Nephron (organoid): Measurements from ENCODE around the gene GMDS.

Source experiments
- H3K27ac Mint-ChIP-seq, 3 experiments: 2 replicates each; pipeline ENCODE4 v1.8.0; 2020; ENCODE audit warnings: mixed read lengths in 3 of 3, mild to moderate bottlenecking in 2 of 3, moderate library complexity in 1 of 3
- H3K27me3 Mint-ChIP-seq: 2 replicates; pipeline ENCODE4 v1.8.0; 2021; ENCODE audit warnings: low read depth, mild to moderate bottlenecking, moderate library complexity, mixed read lengths
- H3K36me3 Mint-ChIP-seq: 2 replicates; pipeline ENCODE4 v1.8.0; 2020; ENCODE audit warnings: low read depth, mixed read lengths
- H3K4me1 Mint-ChIP-seq: 2 replicates; pipeline ENCODE4 v1.8.0; 2020; ENCODE audit warnings: mixed read lengths
- H3K4me3 Mint-ChIP-seq, 3 experiments: 2 replicates each; pipeline ENCODE4 v1.8.0; 2020; ENCODE audit warnings: mild to moderate bottlenecking in 3 of 3, mixed read lengths in 3 of 3, moderate library complexity in 2 of 3
- H3K9me3 Mint-ChIP-seq: 2 replicates; pipeline ENCODE4 v1.8.0; 2020; ENCODE audit warnings: mixed read lengths
- TF ChIP-seq, protein P1 (sequence below), 3 experiments: fragments of 200-600 bp; sonication (generic); IDR thresholded peaks; one replicate each; pipeline ENCODE4 v1.5.0; 2021; ENCODE audit warnings: antibody characterized with exemption in 3 of 3; ENCODE audit not compliant: unreplicated experiment in 3 of 3

Gene GMDS

DNA sequence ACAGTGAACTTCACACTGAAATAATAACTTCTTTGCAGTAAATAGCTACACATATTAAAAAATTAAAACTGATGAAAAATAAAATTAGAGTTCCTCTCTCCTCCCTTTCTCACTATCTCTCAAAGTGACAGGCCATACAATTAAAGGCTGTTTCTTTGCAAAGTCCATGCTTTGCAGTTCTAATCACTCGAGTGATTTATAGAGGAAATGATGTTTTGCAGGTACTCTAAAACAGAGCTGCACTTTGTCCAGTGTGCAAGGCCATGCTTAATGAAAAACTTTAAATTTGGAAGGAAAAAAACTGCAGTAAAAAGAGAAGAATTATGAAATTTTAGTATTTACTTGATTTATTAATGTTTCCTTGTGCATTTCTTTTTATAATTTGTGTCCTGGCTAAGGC, 112.5 kb downstream of the GMDS start:
- Mint-ChIP-seq H3K36me3 (no peaks in the 10 kb centered on the region), H3K27me3 (peaks cover 9% of the 10 kb centered on the region), H3K4me1 (peaks cover 35% of the 10 kb centered on the region), H3K4me3 (no peak overlapping the region), H3K27ac (no peak overlapping the region), H3K9me3 (peaks cover 3% of the 10 kb centered on the region)
- TF ChIP-seq, protein P1, sequence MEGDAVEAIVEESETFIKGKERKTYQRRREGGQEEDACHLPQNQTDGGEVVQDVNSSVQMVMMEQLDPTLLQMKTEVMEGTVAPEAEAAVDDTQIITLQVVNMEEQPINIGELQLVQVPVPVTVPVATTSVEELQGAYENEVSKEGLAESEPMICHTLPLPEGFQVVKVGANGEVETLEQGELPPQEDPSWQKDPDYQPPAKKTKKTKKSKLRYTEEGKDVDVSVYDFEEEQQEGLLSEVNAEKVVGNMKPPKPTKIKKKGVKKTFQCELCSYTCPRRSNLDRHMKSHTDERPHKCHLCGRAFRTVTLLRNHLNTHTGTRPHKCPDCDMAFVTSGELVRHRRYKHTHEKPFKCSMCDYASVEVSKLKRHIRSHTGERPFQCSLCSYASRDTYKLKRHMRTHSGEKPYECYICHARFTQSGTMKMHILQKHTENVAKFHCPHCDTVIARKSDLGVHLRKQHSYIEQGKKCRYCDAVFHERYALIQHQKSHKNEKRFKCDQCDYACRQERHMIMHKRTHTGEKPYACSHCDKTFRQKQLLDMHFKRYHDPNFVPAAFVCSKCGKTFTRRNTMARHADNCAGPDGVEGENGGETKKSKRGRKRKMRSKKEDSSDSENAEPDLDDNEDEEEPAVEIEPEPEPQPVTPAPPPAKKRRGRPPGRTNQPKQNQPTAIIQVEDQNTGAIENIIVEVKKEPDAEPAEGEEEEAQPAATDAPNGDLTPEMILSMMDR (IDR thresholded peaks at IDR 0.05; ENCODE audit: unreplicated experiment in 3 of 3): no peak

DNA sequence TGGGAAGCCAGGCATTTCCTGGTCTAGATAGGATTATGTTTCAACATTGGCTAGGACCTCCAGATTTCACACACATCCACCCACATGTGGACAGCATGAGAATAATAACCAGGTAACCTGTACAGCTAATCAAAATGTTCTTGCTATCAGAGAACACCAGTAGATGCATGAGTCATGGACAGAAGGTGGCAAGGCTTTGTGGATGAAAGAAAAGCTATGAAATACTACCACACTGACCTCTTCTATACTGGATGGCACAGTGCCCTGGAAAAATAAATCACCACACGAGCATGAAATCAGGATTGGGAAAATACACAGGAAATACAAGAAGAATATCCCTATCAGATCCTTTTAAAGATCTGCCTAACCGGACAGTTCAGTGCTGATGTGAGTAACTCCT, 113.0 kb downstream of the GMDS start:
- Mint-ChIP-seq H3K9me3 (no peaks in the 10 kb centered on the region), H3K36me3 (no peaks in the 10 kb centered on the region), H3K4me1 (peaks cover 35% of the 10 kb centered on the region), H3K27me3 (peaks cover 9% of the 10 kb centered on the region), H3K4me3 (no peak overlapping the region), H3K27ac (peak overlapping the region in 2 of 3 experiments; percentile 15 to 52)
- TF ChIP-seq, protein P1 (IDR thresholded peaks at IDR 0.05; ENCODE audit: unreplicated experiment in 3 of 3): no peak

DNA sequence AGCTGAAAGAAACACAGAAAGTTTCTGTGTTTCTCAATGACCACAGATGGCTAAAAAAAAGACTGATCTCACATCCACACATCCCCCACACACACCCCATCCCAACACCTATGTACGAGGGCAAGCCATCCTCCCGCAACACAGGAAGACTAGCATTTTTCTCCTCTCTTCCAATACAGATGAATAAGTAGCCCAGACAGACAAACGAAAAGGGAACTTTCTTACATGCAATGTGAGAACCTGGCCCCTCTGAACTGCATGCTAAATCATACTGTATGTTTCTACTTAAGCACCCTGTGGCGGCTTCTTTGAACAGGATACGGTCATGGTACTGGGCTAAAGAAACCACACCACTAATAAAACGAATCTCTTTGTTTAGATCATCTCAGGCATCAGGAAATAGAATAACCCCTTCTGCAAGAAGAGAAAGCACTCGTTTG, 116.2 kb downstream of the GMDS start:
- TF ChIP-seq, protein P1 (IDR thresholded peaks at IDR 0.05; ENCODE audit: unreplicated experiment in 3 of 3): no peak

DNA sequence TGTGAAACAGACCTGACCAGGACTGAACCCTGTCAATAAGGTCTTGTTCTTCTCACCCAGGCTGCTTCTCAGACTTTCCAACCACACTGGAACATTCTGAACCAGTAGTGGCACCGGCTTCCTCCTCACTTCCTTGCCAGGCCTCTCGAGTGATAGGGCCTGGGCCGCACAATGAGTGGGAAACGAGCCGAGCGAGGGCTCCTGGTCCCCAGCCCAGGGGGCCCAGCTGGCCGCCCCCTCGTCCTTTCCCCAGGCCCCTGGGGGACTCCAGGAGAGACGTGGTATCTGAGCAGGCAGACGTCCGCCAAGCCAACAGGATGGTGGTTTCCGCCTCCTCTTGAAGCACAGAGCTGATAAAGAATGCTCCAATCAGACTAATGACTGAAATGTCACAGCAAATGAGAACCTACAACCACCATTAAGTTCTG, 117.9 kb downstream of the GMDS start:
- H3K27ac Mint-ChIP-seq: no peak overlapping the region
- H3K4me3 Mint-ChIP-seq: no peak overlapping the region
- no peaks in the 10 kb centered on the region for H3K36me3 Mint-ChIP-seq
- peaks cover 18% of the 10 kb centered on the region for H3K4me1 Mint-ChIP-seq
- peaks cover 12% of the 10 kb centered on the region for H3K27me3 Mint-ChIP-seq
- no peaks in the 10 kb centered on the region for H3K9me3 Mint-ChIP-seq
- TF ChIP-seq, protein P1 (IDR thresholded peaks at IDR 0.05; ENCODE audit: unreplicated experiment in 3 of 3): no peak

More for the DNA sequence above, 116.2 kb downstream of the GMDS start:
- H3K27me3 Mint-ChIP-seq: peaks cover 12% of the 10 kb centered on the region
- no peaks in the 10 kb centered on the region for H3K36me3 Mint-ChIP-seq
- H3K4me3 Mint-ChIP-seq: no peak overlapping the region
- no peak overlapping the region for H3K27ac Mint-ChIP-seq
- peaks cover 35% of the 10 kb centered on the region for H3K4me1 Mint-ChIP-seq
- no peaks in the 10 kb centered on the region for H3K9me3 Mint-ChIP-seq

DNA sequence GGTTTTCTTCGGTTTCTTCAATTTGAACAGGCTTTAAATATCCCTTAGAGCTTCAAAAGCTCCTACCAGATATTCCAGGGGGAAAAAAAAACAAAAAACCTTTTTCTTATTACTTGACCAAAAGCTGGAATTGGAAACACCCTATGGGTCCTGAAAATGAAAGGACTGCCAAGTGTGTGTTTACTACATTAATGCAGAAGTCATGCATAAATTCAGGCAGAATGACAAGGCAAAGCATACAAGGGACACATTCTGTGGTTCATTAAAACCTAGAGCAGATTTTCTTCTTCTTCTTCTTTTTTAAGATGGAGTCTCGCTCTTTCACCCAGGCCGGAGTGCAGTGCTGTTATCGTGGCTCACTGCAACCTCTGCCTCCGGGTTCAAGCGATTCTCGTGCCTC, 119.1 kb downstream of the GMDS start:
- TF ChIP-seq, protein P1 (IDR thresholded peaks at IDR 0.05; ENCODE audit: unreplicated experiment in 3 of 3): no peak
- Mint-ChIP-seq H3K9me3 (no peaks in the 10 kb centered on the region), H3K4me3 (no peak overlapping the region), H3K27ac (no peak overlapping the region), H3K36me3 (no peaks in the 10 kb centered on the region), H3K27me3 (peaks cover 12% of the 10 kb centered on the region), H3K4me1 (peaks cover 13% of the 10 kb centered on the region)

DNA sequence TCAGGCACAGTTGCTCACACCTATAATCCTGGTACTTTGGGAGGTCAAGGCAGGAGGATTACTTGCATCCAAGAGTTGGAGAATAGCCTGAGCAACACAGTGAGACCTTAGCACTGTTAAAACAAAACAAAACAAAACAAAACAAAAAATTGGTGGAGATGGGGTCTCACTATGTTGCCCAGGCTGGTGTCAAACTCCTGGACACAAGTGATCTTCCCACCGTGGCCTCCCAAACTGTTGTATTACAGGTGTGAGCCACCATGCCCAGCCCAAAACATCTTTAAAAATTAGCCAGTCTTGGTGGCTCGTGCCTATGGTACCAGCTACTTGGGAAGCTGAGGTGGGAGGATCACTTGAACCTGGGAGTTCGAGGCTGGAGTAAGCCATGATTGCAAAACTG, 120.2 kb downstream of the GMDS start:
- H3K4me1 Mint-ChIP-seq: peaks cover 13% of the 10 kb centered on the region
- no peak overlapping the region for H3K4me3 Mint-ChIP-seq
- peaks cover 8% of the 10 kb centered on the region for H3K27me3 Mint-ChIP-seq
- no peaks in the 10 kb centered on the region for H3K36me3 Mint-ChIP-seq
- H3K9me3 Mint-ChIP-seq: no peaks in the 10 kb centered on the region
- H3K27ac Mint-ChIP-seq: no peak overlapping the region
- TF ChIP-seq, protein P1 (IDR thresholded peaks at IDR 0.05; ENCODE audit: unreplicated experiment in 3 of 3): no peak
